ENCODE measurements around the gene PLD1.

The PLD1 gene

GRCh38 chr3:171797873-171798272 is 12.4 kb downstream of the PLD1 start:
- H3K36me3 ChIP-seq (ENCODE audit: control insufficient read depth, insufficient read depth, low read length): no peaks in the 10 kb centered on the region
- H3K4me3 ChIP-seq (ENCODE audit: low read length): no peak overlapping the region
- no peaks in the 10 kb centered on the region for H3K4me1 ChIP-seq (ENCODE audit: control insufficient read depth, insufficient read depth, low read length)
- H3K9ac ChIP-seq (ENCODE audit: low read length): no peak overlapping the region
- H3K27ac ChIP-seq (ENCODE audit: low read depth, low read length): no peak overlapping the region
- no peaks in the 10 kb centered on the region for H3K27me3 ChIP-seq (ENCODE audit: control insufficient read depth, insufficient read depth, low read length)

DNA sequence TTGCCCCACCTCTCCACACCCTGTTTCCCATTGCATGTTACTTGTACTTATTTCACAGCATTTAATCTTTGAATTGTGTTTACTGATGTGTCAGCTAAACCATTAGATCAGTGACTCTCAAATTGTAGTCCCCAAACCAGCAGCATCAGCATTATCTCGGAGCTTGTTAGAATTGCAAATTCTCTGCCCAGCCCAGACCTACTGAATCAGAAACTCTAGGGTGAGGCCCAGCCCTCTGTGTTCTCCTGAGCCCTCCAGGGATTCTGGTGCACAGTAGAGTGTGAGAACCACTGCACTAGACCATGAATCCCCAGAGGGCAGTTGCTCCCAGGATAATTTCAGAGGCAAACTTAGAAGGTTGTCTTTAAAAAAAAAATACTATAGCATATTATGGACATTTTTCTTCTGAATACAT is 13.0 kb downstream of the PLD1 start:
- Histone ChIP-seq H3K4me1 (ENCODE audit: control insufficient read depth, insufficient read depth, low read length) (no peaks in the 10 kb centered on the region), H3K27ac (ENCODE audit: low read depth, low read length) (no peak overlapping the region), H3K36me3 (ENCODE audit: control insufficient read depth, insufficient read depth, low read length) (no peaks in the 10 kb centered on the region), H3K4me3 (ENCODE audit: low read length) (no peak overlapping the region), H3K27me3 (ENCODE audit: control insufficient read depth, insufficient read depth, low read length) (no peaks in the 10 kb centered on the region), H3K9ac (ENCODE audit: low read length) (no peak overlapping the region)

GRCh38 chr3:171796625-171797264 is 13.5 kb downstream of the PLD1 start:
- Histone ChIP-seq H3K27ac (ENCODE audit: low read depth, low read length) (no peak overlapping the region), H3K9ac (ENCODE audit: low read length) (no peak overlapping the region), H3K27me3 (ENCODE audit: control insufficient read depth, insufficient read depth, low read length) (no peaks in the 10 kb centered on the region), H3K36me3 (ENCODE audit: control insufficient read depth, insufficient read depth, low read length) (no peaks in the 10 kb centered on the region), H3K4me3 (ENCODE audit: low read length) (no peak overlapping the region), H3K4me1 (ENCODE audit: control insufficient read depth, insufficient read depth, low read length) (no peaks in the 10 kb centered on the region)

GRCh38 chr3:171792531-171792930 is 17.8 kb downstream of the PLD1 start:
- Histone ChIP-seq H3K9ac (ENCODE audit: low read length) (no peak overlapping the region), H3K36me3 (ENCODE audit: control insufficient read depth, insufficient read depth, low read length) (no peaks in the 10 kb centered on the region), H3K4me3 (ENCODE audit: low read length) (no peak overlapping the region), H3K27me3 (ENCODE audit: control insufficient read depth, insufficient read depth, low read length) (no peaks in the 10 kb centered on the region), H3K27ac (ENCODE audit: low read depth, low read length) (no peak overlapping the region), H3K4me1 (ENCODE audit: control insufficient read depth, insufficient read depth, low read length) (no peaks in the 10 kb centered on the region)

DNA sequence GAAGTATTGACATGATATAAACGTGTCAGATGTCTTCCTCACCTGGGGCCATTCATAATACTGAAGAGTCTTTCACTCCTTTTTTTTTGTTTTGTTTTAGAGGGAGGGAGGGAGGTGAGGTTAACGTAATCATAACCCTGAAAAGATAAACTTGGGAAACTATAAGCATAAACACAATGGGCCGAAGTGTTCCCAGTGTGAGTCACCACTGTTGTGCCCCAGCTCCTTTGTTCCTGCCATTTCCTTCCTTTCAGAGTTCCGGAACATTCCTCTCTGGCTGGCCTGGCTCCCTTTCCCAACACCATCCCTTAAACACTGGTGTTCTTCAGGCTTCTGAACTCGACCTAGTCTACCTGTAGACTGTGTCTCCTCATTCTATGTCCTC is 18.6 kb downstream of the PLD1 start:
- Histone ChIP-seq H3K4me1 (ENCODE audit: control insufficient read depth, insufficient read depth, low read length) (no peaks in the 10 kb centered on the region), H3K36me3 (ENCODE audit: control insufficient read depth, insufficient read depth, low read length) (no peaks in the 10 kb centered on the region), H3K27me3 (ENCODE audit: control insufficient read depth, insufficient read depth, low read length) (no peaks in the 10 kb centered on the region), H3K9ac (ENCODE audit: low read length) (no peak overlapping the region), H3K4me3 (ENCODE audit: low read length) (no peak overlapping the region), H3K27ac (ENCODE audit: low read depth, low read length) (no peak overlapping the region)

DNA sequence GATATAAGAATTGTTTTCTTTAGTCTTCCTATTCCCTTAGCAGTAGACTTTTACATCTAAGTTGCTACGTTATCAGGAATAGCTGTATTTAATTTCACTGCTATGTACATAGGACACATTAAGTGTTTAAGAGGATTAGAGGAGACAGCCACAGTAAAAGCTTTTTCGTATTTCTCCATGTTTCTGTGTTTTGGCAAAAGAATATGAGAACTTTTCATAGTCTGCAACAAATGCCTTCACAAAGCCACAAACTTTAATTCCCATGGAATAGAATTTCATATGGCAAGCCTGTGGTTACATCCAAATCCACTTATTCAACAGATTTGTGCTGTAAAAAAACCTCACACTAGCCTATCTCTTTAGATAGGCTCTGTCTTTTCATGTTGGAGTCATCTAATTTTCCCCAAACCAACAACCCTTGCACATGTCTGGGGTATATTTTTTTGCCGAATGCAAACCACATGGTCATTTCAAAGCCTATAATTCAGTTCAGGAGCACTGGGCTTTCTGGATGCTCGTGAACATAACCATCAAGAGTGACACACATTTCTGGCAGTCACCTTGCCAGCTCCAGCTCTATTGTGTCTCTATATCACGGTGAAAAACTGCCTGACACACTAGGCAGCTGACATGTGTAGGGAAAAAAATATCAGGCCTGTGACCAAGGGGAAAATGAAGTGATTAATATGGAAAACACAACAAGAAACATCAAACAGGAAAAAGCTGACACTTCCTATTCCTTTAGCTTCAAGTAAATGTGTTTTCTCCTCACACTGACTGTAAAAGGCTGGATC is 19.2 kb downstream of the PLD1 start:
- Histone ChIP-seq H3K36me3 (ENCODE audit: control insufficient read depth, insufficient read depth, low read length) (no peaks in the 10 kb centered on the region), H3K27ac (ENCODE audit: low read depth, low read length) (no peak overlapping the region)

DNA sequence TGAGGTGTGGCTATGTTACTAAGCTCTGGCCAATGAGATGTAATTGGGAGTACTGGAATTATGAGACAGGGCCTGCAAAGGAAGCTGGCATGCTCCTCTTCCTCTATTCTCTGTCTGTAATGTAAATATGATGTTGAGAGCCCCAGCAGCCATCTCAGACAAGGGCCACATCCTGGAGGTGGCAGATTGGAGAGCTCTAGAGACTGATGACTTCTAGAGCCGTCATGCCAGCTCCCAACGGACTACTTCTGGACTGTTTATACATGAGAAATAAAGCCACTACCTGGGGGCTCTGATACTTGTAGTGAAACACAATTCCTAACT is 19.7 kb downstream of the PLD1 start:
- no peak overlapping the region for H3K27ac ChIP-seq (ENCODE audit: low read depth, low read length)
- no peaks in the 10 kb centered on the region for H3K27me3 ChIP-seq (ENCODE audit: control insufficient read depth, insufficient read depth, low read length)
- H3K36me3 ChIP-seq (ENCODE audit: control insufficient read depth, insufficient read depth, low read length): no peaks in the 10 kb centered on the region
- H3K4me3 ChIP-seq (ENCODE audit: low read length): no peak overlapping the region
- no peak overlapping the region for H3K9ac ChIP-seq (ENCODE audit: low read length)
- no peaks in the 10 kb centered on the region for H3K4me1 ChIP-seq (ENCODE audit: control insufficient read depth, insufficient read depth, low read length)

More for the DNA sequence above, 19.2 kb downstream of the PLD1 start:
- Histone ChIP-seq H3K4me3 (ENCODE audit: low read length) (no peak overlapping the region), H3K27me3 (ENCODE audit: control insufficient read depth, insufficient read depth, low read length) (no peaks in the 10 kb centered on the region), H3K4me1 (ENCODE audit: control insufficient read depth, insufficient read depth, low read length) (no peaks in the 10 kb centered on the region), H3K9ac (ENCODE audit: low read length) (no peak overlapping the region)

DNA sequence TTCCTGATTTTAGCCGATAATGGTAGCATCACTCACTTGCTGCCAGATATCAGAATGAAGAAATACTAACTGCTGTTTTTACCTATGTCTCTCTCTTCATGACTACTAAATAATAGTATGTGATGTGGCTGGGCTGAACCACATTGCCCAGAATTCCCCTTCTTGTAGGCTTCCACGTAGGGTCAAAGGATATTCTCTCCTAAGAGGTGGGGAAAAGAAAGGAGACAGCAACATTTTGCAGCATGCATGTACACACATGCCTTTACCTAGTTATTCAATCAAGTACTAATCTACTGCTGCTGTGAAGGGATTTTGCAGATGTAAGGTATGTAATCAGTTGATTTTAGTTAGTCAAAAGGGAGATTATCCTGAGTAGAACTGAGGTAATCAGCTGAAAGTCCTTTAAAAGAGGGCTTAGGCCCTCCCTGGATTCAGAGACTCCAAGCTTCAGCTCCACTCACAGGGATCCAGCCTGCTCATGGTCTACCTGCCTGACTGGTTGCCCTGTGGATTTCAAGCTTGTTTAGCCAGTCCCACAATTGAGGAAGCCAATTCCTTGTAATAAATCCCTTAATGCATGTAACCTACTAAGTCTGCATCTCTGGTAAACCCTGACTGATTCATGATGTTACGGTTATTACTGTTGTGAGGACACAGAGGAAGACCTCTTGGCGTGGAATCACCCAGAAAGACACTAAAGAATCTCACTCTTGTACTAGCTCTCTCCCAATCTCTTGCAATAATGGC is 20.4 kb downstream of the PLD1 start:
- no peak overlapping the region for H3K9ac ChIP-seq (ENCODE audit: low read length)
- H3K36me3 ChIP-seq (ENCODE audit: control insufficient read depth, insufficient read depth, low read length): no peaks in the 10 kb centered on the region
- H3K27ac ChIP-seq (ENCODE audit: low read depth, low read length): no peak overlapping the region
- H3K4me3 ChIP-seq (ENCODE audit: low read length): no peak overlapping the region
- no peaks in the 10 kb centered on the region for H3K4me1 ChIP-seq (ENCODE audit: control insufficient read depth, insufficient read depth, low read length)
- H3K27me3 ChIP-seq (ENCODE audit: control insufficient read depth, insufficient read depth, low read length): no peaks in the 10 kb centered on the region

GRCh38 chr3:171788546-171789351 is 21.5 kb downstream of the PLD1 start:
- H3K36me3 ChIP-seq (ENCODE audit: control insufficient read depth, insufficient read depth, low read length): no peaks in the 10 kb centered on the region
- peaks cover 5% of the 10 kb centered on the region for H3K4me1 ChIP-seq (ENCODE audit: control insufficient read depth, insufficient read depth, low read length)
- no peak overlapping the region for H3K9ac ChIP-seq (ENCODE audit: low read length)
- no peak overlapping the region for H3K27ac ChIP-seq (ENCODE audit: low read depth, low read length)
- H3K27me3 ChIP-seq (ENCODE audit: control insufficient read depth, insufficient read depth, low read length): no peaks in the 10 kb centered on the region
- H3K4me3 ChIP-seq (ENCODE audit: low read length): no peak overlapping the region

DNA sequence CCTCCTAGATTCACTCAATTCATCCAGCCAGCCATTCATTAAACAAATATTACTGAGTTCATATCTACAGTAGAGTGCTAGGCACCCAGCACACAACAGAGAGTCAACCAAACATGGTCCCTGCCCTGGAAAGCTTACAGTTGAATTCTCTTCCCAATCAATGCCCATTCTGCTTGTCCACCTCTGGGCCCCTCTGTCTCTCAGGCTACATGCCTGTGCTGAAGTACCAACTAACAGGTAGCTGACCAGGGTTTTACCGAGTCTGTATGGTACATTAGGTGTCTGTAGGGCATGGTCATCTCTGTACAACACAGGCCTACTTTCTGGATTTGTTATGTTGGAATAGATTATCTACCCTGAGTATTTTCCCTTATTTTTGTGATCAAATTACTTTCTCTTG is 23.3 kb downstream of the PLD1 start:
- Histone ChIP-seq H3K36me3 (ENCODE audit: control insufficient read depth, insufficient read depth, low read length) (no peaks in the 10 kb centered on the region), H3K27ac (ENCODE audit: low read depth, low read length) (no peak overlapping the region), H3K9ac (ENCODE audit: low read length) (no peak overlapping the region), H3K27me3 (ENCODE audit: control insufficient read depth, insufficient read depth, low read length) (no peaks in the 10 kb centered on the region), H3K4me1 (ENCODE audit: control insufficient read depth, insufficient read depth, low read length) (peaks cover 5% of the 10 kb centered on the region), H3K4me3 (ENCODE audit: low read length) (no peak overlapping the region)

DNA sequence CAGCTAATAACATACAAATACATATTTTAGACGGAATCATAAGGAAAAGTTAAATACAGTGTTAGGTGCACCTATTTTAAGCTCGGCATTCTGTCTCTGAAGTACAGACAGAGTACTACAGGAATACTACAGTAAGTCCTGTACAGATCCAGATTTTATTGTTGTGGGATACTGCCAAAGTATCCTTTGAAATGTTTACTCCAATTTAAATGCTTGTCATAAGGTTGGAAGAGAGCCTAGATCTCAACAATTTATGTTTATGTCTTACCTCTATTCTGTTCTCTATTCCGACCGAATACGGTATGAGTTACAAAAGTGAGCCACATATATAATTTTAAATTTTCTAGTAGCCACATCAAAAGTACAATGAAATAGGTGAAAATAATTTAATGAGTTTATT is 25.3 kb downstream of the PLD1 start:
- no peaks in the 10 kb centered on the region for H3K36me3 ChIP-seq (ENCODE audit: control insufficient read depth, insufficient read depth, low read length)
- no peak overlapping the region for H3K4me3 ChIP-seq (ENCODE audit: low read length)
- no peaks in the 10 kb centered on the region for H3K27me3 ChIP-seq (ENCODE audit: control insufficient read depth, insufficient read depth, low read length)
- no peak overlapping the region for H3K27ac ChIP-seq (ENCODE audit: low read depth, low read length)
- peaks cover 5% of the 10 kb centered on the region for H3K4me1 ChIP-seq (ENCODE audit: control insufficient read depth, insufficient read depth, low read length)
- no peak overlapping the region for H3K9ac ChIP-seq (ENCODE audit: low read length)

GRCh38 chr3:171784387-171784786 is 25.9 kb downstream of the PLD1 start:
- H3K4me1 ChIP-seq (ENCODE audit: control insufficient read depth, insufficient read depth, low read length): peaks cover 5% of the 10 kb centered on the region
- no peak overlapping the region for H3K27ac ChIP-seq (ENCODE audit: low read depth, low read length)
- H3K36me3 ChIP-seq (ENCODE audit: control insufficient read depth, insufficient read depth, low read length): no peaks in the 10 kb centered on the region
- no peaks in the 10 kb centered on the region for H3K27me3 ChIP-seq (ENCODE audit: control insufficient read depth, insufficient read depth, low read length)
- H3K4me3 ChIP-seq (ENCODE audit: low read length): no peak overlapping the region
- H3K9ac ChIP-seq (ENCODE audit: low read length): no peak overlapping the region

All from rectal smooth muscle tissue (tissue), 1 donor.